CD8-positive, alpha-beta memory T cell (primary cell): Measurements from ENCODE around the gene DPP7. TPM values are rescaled to one million over a fixed set of nuclear protein-coding genes. Genes with fewer than 3 reads are reported as not detected.

ENCODE experiments used
- CTCF ChIA-PET: fragments of 350-600 bp; sonication (Branson Sonifier 250); formaldehyde crosslinking; loops from one replicate; lab custom pipeline; 2021; ENCODE audit warnings: antibody characterized with exemption; lab: Charles Lee
- POLR2A ChIA-PET: fragments of 350-600 bp; sonication (Branson Sonifier 250); formaldehyde crosslinking; loops from one replicate; lab custom pipeline; 2021; ENCODE audit warnings: antibody characterized with exemption; lab: Charles Lee
- DNase-seq, 5 donors: peaks; one replicate each; pipeline versions ENCODE4 v3.0.0 to v3.0.0-alpha.2; 2020 to 2022; ENCODE audit warnings: mixed read lengths in 1 of 5
- H3K27ac ChIP-seq: one replicate; pipeline ENCODE4 v1.7.0; 2013; ENCODE audit warnings: low read depth, mild to moderate bottlenecking, low read length, moderate library complexity
- H3K27me3 ChIP-seq: 2 replicates; pipeline ENCODE4 v1.7.0; 2013; ENCODE audit warnings: low read length, mild to moderate bottlenecking; ENCODE audit not compliant: insufficient read depth, poor library complexity, severe bottlenecking
- H3K36me3 ChIP-seq: 2 replicates; pipeline ENCODE4 v1.7.0; 2013; ENCODE audit warnings: mild to moderate bottlenecking, low read length, moderate library complexity; ENCODE audit not compliant: insufficient read depth
- H3K4me1 ChIP-seq: 2 replicates; pipeline ENCODE4 v1.7.0; 2013; ENCODE audit warnings: mild to moderate bottlenecking, low read length, moderate library complexity; ENCODE audit not compliant: insufficient read depth
- H3K4me3 ChIP-seq: 2 replicates; pipeline ENCODE4 v1.7.0; 2013; ENCODE audit warnings: mild to moderate bottlenecking, low read length
- H3K9me3 ChIP-seq: 2 replicates; pipeline ENCODE4 v1.7.0; 2013; ENCODE audit warnings: mild to moderate bottlenecking, low read length
- H3K27ac Mint-ChIP-seq, 8 donors: one replicate each; pipeline ENCODE4 v1.8.0; 2020 to 2021; ENCODE audit warnings: mixed read lengths in 8 of 8, mild to moderate bottlenecking in 6 of 8, inconsistent platforms in 3 of 8, moderate library complexity in 3 of 8
- H3K27me3 Mint-ChIP-seq, 2 donors: one replicate each; pipeline ENCODE4 v1.8.0; 2020 to 2021; ENCODE audit warnings: mixed read lengths in 2 of 2, mild to moderate bottlenecking in 1 of 2, moderate library complexity in 1 of 2
- H3K36me3 Mint-ChIP-seq, 3 donors: one replicate each; pipeline ENCODE4 v1.8.0; 2020 to 2021; ENCODE audit warnings: mixed read lengths in 3 of 3, inconsistent platforms in 1 of 3, mild to moderate bottlenecking in 1 of 3
- H3K4me1 Mint-ChIP-seq, 3 donors: one replicate each; pipeline ENCODE4 v1.8.0; 2020 to 2021; ENCODE audit warnings: mixed read lengths in 3 of 3, inconsistent platforms in 1 of 3, mild to moderate bottlenecking in 1 of 3
- H3K4me3 Mint-ChIP-seq, 7 donors: one replicate each; pipeline ENCODE4 v1.8.0; 2020 to 2021; ENCODE audit warnings: mixed read lengths in 7 of 7, mild to moderate bottlenecking in 6 of 7, moderate library complexity in 4 of 7, inconsistent platforms in 2 of 7
- H3K9me3 Mint-ChIP-seq, 5 donors: one replicate each; pipeline ENCODE4 v1.8.0; 2020 to 2022; ENCODE audit warnings: mixed read lengths in 5 of 5, mild to moderate bottlenecking in 3 of 5, moderate library complexity in 2 of 5, inconsistent platforms in 1 of 5
- polyA plus RNA-seq: library from polyadenylated mRNA; unstranded; fragments of 300-500 nt; fragmentation: Illumina TruSeq; gene quantifications from one replicate; pipeline ENCODE4 v1.2.3, GENCODE V29; 2021
- total RNA-seq, 2 experiments: library from RNA; stranded (reverse); gene quantifications; one replicate each; pipeline ENCODE4 v1.2.3, GENCODE V29; 2021

The DPP7 gene
- total RNA-seq, result 100 to 1,000 TPM; 294 to 308 TPM
- 158 TPM for polyA plus RNA-seq

- no peaks in the 10 kb centered on the region for H3K9me3 Mint-ChIP-seq
- ChIA-PET POLR2A (interaction anchor here (0.9 to 1.3 kb wide), 5 partner anchors 20 to 126 kb away, joined by 3 to 7 read pairs (median 4); partner anchors contain the start of genes MAN1B1 and TUBB4B), CTCF (interaction anchor here (0.6 to 1.8 kb wide), 6 partner anchors 19 to 122 kb away, joined by 3 to 6 read pairs (median 4); partner anchors contain the start of gene RNF224)
- no peaks in the 10 kb centered on the region for H3K27me3 ChIP-seq
- peaks cover 0 to 18% (median 0%) of the 10 kb centered on the region in 3 donors for H3K36me3 Mint-ChIP-seq
- peak within 1 kb of the TSS; percentile 38 for H3K27ac ChIP-seq
- peak within 1 kb of the TSS; percentile 50 for H3K4me3 ChIP-seq
- peak within 1 kb of the TSS; percentile 24 to 87 (median 69) for H3K4me3 Mint-ChIP-seq
- H3K4me1 Mint-ChIP-seq, result peaks cover 0 to 12% (median 3%) of the 10 kb centered on the region in 3 donors
- no peaks in the 10 kb centered on the region for H3K36me3 ChIP-seq
- H3K9me3 ChIP-seq, result no peaks in the 10 kb centered on the region
- peak within 1 kb of the TSS in 3 of 8 donors; percentile 29 to 63 (median 51) for H3K27ac Mint-ChIP-seq
- DNase-seq, result peak; percentile 76 to 85 (median 79)
- peaks cover 10% of the 10 kb centered on the region for H3K4me1 ChIP-seq
- peaks cover 0 to 1% of the 10 kb centered on the region in 2 donors for H3K27me3 Mint-ChIP-seq
These were observed at the start of gene DPP7 for GRCh38 chr9:137114613-137115393. TSS of gene DPP7 (minus strand) at chr9:137114733. CDS start at chr9:137114713, 20 bp downstream.

GRCh38 chr9:137163805-137164204 lies 49.3 kb upstream of the DPP7 start:
- no peak overlapping the region for H3K4me3 Mint-ChIP-seq

GRCh38 chr9:137163365-137163715 lies 48.8 kb upstream of the DPP7 start:
- POLR2A ChIA-PET, result no interaction called here
- Mint-ChIP-seq H3K36me3 (no peaks in the 10 kb centered on the region), H3K4me3 (peak overlapping the region in 1 of 7 donors; percentile 74), H3K27me3 (peaks cover 31 to 34% of the 10 kb centered on the region in 2 donors), H3K4me1 (peaks cover 0 to 17% (median 7%) of the 10 kb centered on the region in 3 donors), H3K9me3 (peaks cover 0 to 2% (median 0%) of the 10 kb centered on the region in 5 donors), H3K27ac (peak overlapping the region in 2 of 8 donors; percentile 43 to 50)
- CTCF ChIA-PET, result interaction anchor here (1.1 kb wide), 1 partner anchor 11 kb away, joined by 3 read pairs; no protein-coding TSS in a partner anchor
- H3K4me1 ChIP-seq, result peaks cover 6% of the 10 kb centered on the region
- H3K36me3 ChIP-seq, result no peaks in the 10 kb centered on the region
- no peak overlapping the region for H3K27ac ChIP-seq
- peaks cover 28% of the 10 kb centered on the region for H3K27me3 ChIP-seq
- no peaks in the 10 kb centered on the region for H3K9me3 ChIP-seq
- no peak overlapping the region for H3K4me3 ChIP-seq
- no peak for DNase-seq

More at GRCh38 chr9:137163805-137164204, 49.3 kb upstream of the DPP7 start:
- DNase-seq, result no peak
- H3K9me3 ChIP-seq, result no peaks in the 10 kb centered on the region
- peaks cover 0 to 2% (median 0%) of the 10 kb centered on the region in 5 donors for H3K9me3 Mint-ChIP-seq
- no peak overlapping the region for H3K4me3 ChIP-seq
- H3K4me1 Mint-ChIP-seq, result peaks cover 0 to 16% (median 6%) of the 10 kb centered on the region in 3 donors
- peaks cover 29 to 36% of the 10 kb centered on the region in 2 donors for H3K27me3 Mint-ChIP-seq
- no peaks in the 10 kb centered on the region for H3K36me3 Mint-ChIP-seq
- H3K27ac ChIP-seq, result no peak overlapping the region
- POLR2A ChIA-PET, result no interaction called here
- peaks cover 25% of the 10 kb centered on the region for H3K27me3 ChIP-seq
- H3K4me1 ChIP-seq, result peaks cover 1% of the 10 kb centered on the region
- CTCF ChIA-PET, result interaction anchor here (1.1 kb wide), 1 partner anchor 11 kb away, joined by 3 read pairs; no protein-coding TSS in a partner anchor
- H3K36me3 ChIP-seq, result no peaks in the 10 kb centered on the region
- H3K27ac Mint-ChIP-seq, result peak overlapping the region in 1 of 8 donors; percentile 50

GRCh38 chr9:137162505-137163364 lies 48.2 kb upstream of the DPP7 start:
- ChIA-PET POLR2A (no interaction called here), CTCF (interaction anchor here (1.1 kb wide), 1 partner anchor 12 kb away, joined by 3 read pairs; no protein-coding TSS in a partner anchor)
- H3K4me3 ChIP-seq, result no peak overlapping the region
- H3K27me3 ChIP-seq, result peaks cover 31% of the 10 kb centered on the region
- H3K27ac ChIP-seq, result no peak overlapping the region
- no peak for DNase-seq
- peaks cover 36 to 40% of the 10 kb centered on the region in 2 donors for H3K27me3 Mint-ChIP-seq
- peak overlapping the region in 1 of 7 donors; percentile 74 for H3K4me3 Mint-ChIP-seq
- peaks cover 0 to 2% (median 0%) of the 10 kb centered on the region in 5 donors for H3K9me3 Mint-ChIP-seq
- no peaks in the 10 kb centered on the region for H3K36me3 ChIP-seq
- H3K4me1 ChIP-seq, result peaks cover 6% of the 10 kb centered on the region
- H3K27ac Mint-ChIP-seq, result no peak overlapping the region
- H3K9me3 ChIP-seq, result no peaks in the 10 kb centered on the region
- H3K4me1 Mint-ChIP-seq, result peaks cover 0 to 23% (median 11%) of the 10 kb centered on the region in 3 donors
- H3K36me3 Mint-ChIP-seq, result no peaks in the 10 kb centered on the region

GRCh38 chr9:137161558-137162486 lies 47.3 kb upstream of the DPP7 start:
- Histone ChIP-seq H3K27ac (no peak overlapping the region), H3K4me1 (peaks cover 13% of the 10 kb centered on the region), H3K36me3 (no peaks in the 10 kb centered on the region), H3K27me3 (peaks cover 34% of the 10 kb centered on the region), H3K9me3 (no peaks in the 10 kb centered on the region), H3K4me3 (no peak overlapping the region)
- Mint-ChIP-seq H3K4me1 (peaks cover 0 to 30% (median 14%) of the 10 kb centered on the region in 3 donors), H3K36me3 (no peaks in the 10 kb centered on the region), H3K27me3 (peaks cover 36 to 45% of the 10 kb centered on the region in 2 donors), H3K27ac (no peak overlapping the region), H3K4me3 (no peak overlapping the region), H3K9me3 (peaks cover 0 to 2% (median 0%) of the 10 kb centered on the region in 5 donors)
- ChIA-PET CTCF (no interaction called here), POLR2A (no interaction called here)
- no peak for DNase-seq

GRCh38 chr9:137160716-137161557 lies 46.4 kb upstream of the DPP7 start:
- ChIA-PET POLR2A (no interaction called here), CTCF (no interaction called here)
- H3K27me3 Mint-ChIP-seq, result peaks cover 32 to 42% of the 10 kb centered on the region in 2 donors
- H3K27ac Mint-ChIP-seq, result no peak overlapping the region
- H3K4me3 ChIP-seq, result no peak overlapping the region
- no peak for DNase-seq
- H3K4me3 Mint-ChIP-seq, result no peak overlapping the region
- H3K9me3 ChIP-seq, result no peaks in the 10 kb centered on the region
- H3K4me1 Mint-ChIP-seq, result peaks cover 0 to 31% (median 14%) of the 10 kb centered on the region in 3 donors
- H3K27me3 ChIP-seq, result peaks cover 25% of the 10 kb centered on the region
- peaks cover 13% of the 10 kb centered on the region for H3K4me1 ChIP-seq
- H3K9me3 Mint-ChIP-seq, result peaks cover 0 to 2% (median 0%) of the 10 kb centered on the region in 5 donors
- H3K36me3 ChIP-seq, result no peaks in the 10 kb centered on the region
- H3K36me3 Mint-ChIP-seq, result no peaks in the 10 kb centered on the region
- H3K27ac ChIP-seq, result no peak overlapping the region
